Measurements from ENCODE around the gene NSG2.

The NSG2 gene

GRCh38 chr5:174151599-174152181, 106.2 kb downstream of the NSG2 start:
- no peak for DNase-seq (ENCODE audit: low spot score)

- no peak for DNase-seq (ENCODE audit: low spot score)
Measured at GRCh38 chr5:174154559-174154958, 109.1 kb downstream of the NSG2 start.

- no peak for DNase-seq (ENCODE audit: low spot score)
Measured at GRCh38 chr5:174155281-174155680, 109.8 kb downstream of the NSG2 start.

- DNase-seq (ENCODE audit: low spot score): no peak
Measured at GRCh38 chr5:174155706-174156105, 110.2 kb downstream of the NSG2 start.

- DNase-seq (ENCODE audit: low spot score): no peak
Measured at GRCh38 chr5:174157048-174157447, 111.5 kb downstream of the NSG2 start.

Measured in CD4-positive, alpha-beta T cell treated with Interleukin-6 at 100 ng/mL for 8 hours (primary cell).